ENCODE results near the gene BSDC1. TPM values are rescaled to one million over a fixed set of nuclear protein-coding genes. Genes with fewer than 3 reads are reported as not detected.
A peak's percentile ranks its signal among the peaks of the same experiment; 100 is the strongest.

The BSDC1 gene
- total RNA-seq, 6 experiments from 2014 or later, result 44.5 to 73.1 (median 62.1) TPM

- ATAC-seq (peak; percentile 90 to 95 (median 92)), DNase-seq (peak in 2 of 3 donors; percentile 36 to 80)
- H3K36me3 ChIP-seq, result no peaks in the 10 kb centered on the region
- H3K4me1 ChIP-seq, result peaks cover 0 to 4% (median 0%) of the 10 kb centered on the region in 4 donors
- intact Hi-C loops (cut with DNase I), result no loop called here
- peaks cover 0 to 3% (median 0%) of the 10 kb centered on the region in 4 donors for H3K9me3 ChIP-seq
- no peak overlapping the region for H3K4me3 ChIP-seq
- no peak for TF ChIP-seq POLR2A (IDR thresholded peaks at IDR 0.05)
- TF ChIP-seq, protein P1, sequence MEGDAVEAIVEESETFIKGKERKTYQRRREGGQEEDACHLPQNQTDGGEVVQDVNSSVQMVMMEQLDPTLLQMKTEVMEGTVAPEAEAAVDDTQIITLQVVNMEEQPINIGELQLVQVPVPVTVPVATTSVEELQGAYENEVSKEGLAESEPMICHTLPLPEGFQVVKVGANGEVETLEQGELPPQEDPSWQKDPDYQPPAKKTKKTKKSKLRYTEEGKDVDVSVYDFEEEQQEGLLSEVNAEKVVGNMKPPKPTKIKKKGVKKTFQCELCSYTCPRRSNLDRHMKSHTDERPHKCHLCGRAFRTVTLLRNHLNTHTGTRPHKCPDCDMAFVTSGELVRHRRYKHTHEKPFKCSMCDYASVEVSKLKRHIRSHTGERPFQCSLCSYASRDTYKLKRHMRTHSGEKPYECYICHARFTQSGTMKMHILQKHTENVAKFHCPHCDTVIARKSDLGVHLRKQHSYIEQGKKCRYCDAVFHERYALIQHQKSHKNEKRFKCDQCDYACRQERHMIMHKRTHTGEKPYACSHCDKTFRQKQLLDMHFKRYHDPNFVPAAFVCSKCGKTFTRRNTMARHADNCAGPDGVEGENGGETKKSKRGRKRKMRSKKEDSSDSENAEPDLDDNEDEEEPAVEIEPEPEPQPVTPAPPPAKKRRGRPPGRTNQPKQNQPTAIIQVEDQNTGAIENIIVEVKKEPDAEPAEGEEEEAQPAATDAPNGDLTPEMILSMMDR (IDR thresholded peaks at IDR 0.05), result peak; percentile 79 to 86 (median 86)
- 59% methylated on average over 5 of the region's 10 CpGs for WGBS (ENCODE audit: insufficient coverage, low coverage, low lambda C conversion rate, missing lambda C conversion rate)
- no peaks in the 10 kb centered on the region for H3K27me3 ChIP-seq
- H3K27ac ChIP-seq, result no peak overlapping the region
Observed at GRCh38 chr1:32413507-32414185, 19.4 kb upstream of the BSDC1 start.

GRCh38 chr1:32411261-32411660 is 17.0 kb upstream of the BSDC1 start:
- intact Hi-C loops (cut with DNase I), result no loop called here
- TF ChIP-seq, protein P1 (IDR thresholded peaks at IDR 0.05), result no peak
- TF ChIP-seq POLR2A (IDR thresholded peaks at IDR 0.05), result no peak
- DNase-seq (peak in 1 of 3 donors; percentile 69), ATAC-seq (peak in 2 of 4 donors; percentile 8 to 41)
- no peak overlapping the region for H3K4me3 ChIP-seq
- H3K27ac ChIP-seq, result no peak overlapping the region
- H3K36me3 ChIP-seq, result no peaks in the 10 kb centered on the region
- H3K4me1 ChIP-seq, result peaks cover 0 to 16% (median 0%) of the 10 kb centered on the region in 4 donors
- no peaks in the 10 kb centered on the region for H3K27me3 ChIP-seq
- H3K9me3 ChIP-seq, result no peaks in the 10 kb centered on the region

DNA sequence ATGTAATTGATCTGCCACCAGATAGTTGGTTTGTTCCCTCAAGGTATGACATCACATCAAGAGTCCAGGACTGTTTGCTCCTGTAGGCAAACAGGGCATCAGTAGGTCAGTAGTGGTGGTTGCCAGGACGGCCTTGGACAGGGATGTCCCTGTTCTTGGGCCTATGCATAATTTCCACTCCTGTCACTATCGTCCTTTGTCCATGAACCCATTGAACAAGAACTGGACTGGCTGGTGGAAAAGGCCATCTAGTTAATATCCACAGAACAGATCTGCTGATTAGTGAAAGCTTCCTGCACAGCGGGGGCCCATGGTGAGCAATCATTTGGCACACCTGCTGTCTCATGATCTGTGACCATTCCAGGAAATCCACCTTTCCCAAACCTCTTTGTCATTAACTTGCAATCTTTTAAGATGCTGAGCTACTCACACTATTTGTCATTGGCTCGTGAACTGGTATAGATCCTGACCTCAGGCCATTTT is 12.4 kb upstream of the BSDC1 start:
- ATAC-seq (peak; percentile 91 to 95 (median 92)), DNase-seq (peak; percentile 72 to 87 (median 86))
- intact Hi-C loops (cut with DNase I), result no loop called here
- Histone ChIP-seq H3K4me3 (no peak overlapping the region), H3K9me3 (no peaks in the 10 kb centered on the region), H3K36me3 (no peaks in the 10 kb centered on the region), H3K27me3 (no peaks in the 10 kb centered on the region), H3K4me1 (peaks cover 0 to 22% (median 0%) of the 10 kb centered on the region in 4 donors), H3K27ac (peak overlapping the region; percentile 63 to 92 (median 72))
- TF ChIP-seq, protein P1 (IDR thresholded peaks at IDR 0.05), result no peak
- no peak for TF ChIP-seq POLR2A (IDR thresholded peaks at IDR 0.05)
- WGBS (ENCODE audit: insufficient coverage, low coverage, low lambda C conversion rate, missing lambda C conversion rate), result 33% methylated on average over 4 of the region's 4 CpGs

DNA sequence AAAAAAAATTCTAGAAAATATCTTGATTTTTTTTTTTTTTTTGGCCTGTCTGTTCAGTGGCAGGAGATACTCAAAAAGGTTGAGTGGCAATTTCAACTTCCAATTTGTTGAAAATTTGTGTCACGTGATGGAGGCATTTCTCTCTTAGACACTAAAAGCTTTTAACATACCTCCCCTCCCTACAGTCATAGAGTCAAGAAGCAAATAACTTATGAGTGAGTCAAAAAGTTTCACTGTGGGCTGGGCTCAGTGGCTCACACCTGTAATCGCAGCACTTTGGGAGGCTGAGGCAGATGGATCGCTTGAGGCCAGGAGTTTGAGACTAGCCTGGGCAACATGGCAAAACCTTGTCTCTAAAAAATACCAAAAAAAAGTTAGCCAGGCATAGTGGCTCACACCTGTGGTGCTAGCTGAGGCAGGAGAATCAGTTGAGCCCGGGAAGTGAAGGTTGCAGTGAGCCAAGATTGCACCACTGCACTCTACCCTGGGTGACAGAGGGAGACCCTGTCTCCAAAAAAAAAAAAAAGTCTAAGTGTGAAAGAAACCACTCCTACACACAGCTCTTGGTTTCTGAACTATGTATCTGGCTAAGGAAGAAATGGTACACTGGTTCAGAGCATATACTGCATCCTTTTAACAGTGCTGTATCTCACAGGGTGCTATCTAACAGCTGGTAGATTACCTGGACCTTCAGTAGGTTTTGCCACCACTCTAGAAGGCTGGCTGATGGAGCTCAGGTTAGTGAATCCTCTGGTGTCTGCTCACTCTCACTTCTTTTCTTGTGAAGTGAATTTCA is 11.6 kb upstream of the BSDC1 start:
- intact Hi-C loops (cut with DNase I), result no loop called here

More for the DNA sequence above, 11.6 kb upstream of the BSDC1 start:
- H3K36me3 ChIP-seq, result no peaks in the 10 kb centered on the region
- TF ChIP-seq, protein P1 (IDR thresholded peaks at IDR 0.05), result no peak
- TF ChIP-seq POLR2A (IDR thresholded peaks at IDR 0.05), result no peak
- no peak overlapping the region for H3K4me3 ChIP-seq
- WGBS (ENCODE audit: insufficient coverage, low coverage, low lambda C conversion rate, missing lambda C conversion rate), result 77% methylated on average over 2 of the region's 4 CpGs
- ATAC-seq, result peak in 2 of 4 donors; percentile 3 to 6
- DNase-seq, result no peak
- H3K4me1 ChIP-seq, result peaks cover 0 to 25% (median 0%) of the 10 kb centered on the region in 4 donors
- no peaks in the 10 kb centered on the region for H3K27me3 ChIP-seq
- H3K27ac ChIP-seq, result peak overlapping the region; percentile 63 to 92 (median 72)
- no peaks in the 10 kb centered on the region for H3K9me3 ChIP-seq
